Left lung (tissue), 10 donors: ENCODE measurements around the gene CTTNBP2NL. TPM values are rescaled to one million over a fixed set of nuclear protein-coding genes. Genes with fewer than 3 reads are reported as not detected.
A peak's percentile ranks its signal among the peaks of the same experiment; 100 is the strongest.

Experiments used
- ATAC-seq: fragments of 200-7000 bp; cut with Tn5 transposase; one replicate; pipeline ENCODE4 v1.9.1; 2020; ENCODE audit warnings: moderate library complexity
- DNase-seq, 4 donors: peaks; one replicate each; pipeline ENCODE4 v3.0.0-alpha.2; 2013 to 2020
- H3K27ac ChIP-seq, 2 donors: fragments of 200-600 bp; sonication (generic) in 1 of 2; one replicate each; pipeline versions ENCODE4 v1.5.0 to v1.8.0; 2020 to 2021
- H3K27me3 ChIP-seq, 2 donors: fragments of 200-600 bp; sonication (generic) in 1 of 2; one replicate each; pipeline versions ENCODE4 v1.5.0 to v1.8.0; 2020 to 2021
- H3K36me3 ChIP-seq, 2 donors: fragments of 200-600 bp; sonication (generic) in 1 of 2; one replicate each; pipeline versions ENCODE4 v1.5.0 to v1.8.0; 2020 to 2021
- H3K4me1 ChIP-seq, 2 donors: fragments of 200-600 bp; one replicate each; pipeline ENCODE4 v1.8.0; 2021
- H3K4me3 ChIP-seq, 2 donors: fragments of 200-600 bp; sonication (generic) in 1 of 2; one replicate each; pipeline versions ENCODE4 v1.5.0 to v1.8.0; 2020 to 2021; ENCODE audit warnings: mild to moderate bottlenecking in 1 of 2
- H3K9me3 ChIP-seq, 2 donors: fragments of 200-600 bp; sonication (generic) in 1 of 2; one replicate each; pipeline versions ENCODE4 v1.5.0 to v1.8.0; 2020 to 2021
- intact Hi-C, 2 donors: fragments of 100-400 bp; cut with DNase I; formaldehyde crosslinking; loops; one replicate each; pipeline versions ENCODE4 v1.11.2 to v1.14.2; 2022
- polyA plus RNA-seq, 6 donors: library from polyadenylated mRNA; unstranded; fragments of 120-200 nt; gene quantifications; one replicate each; pipeline ENCODE4 v1.2.1, GENCODE V29; 2013; ENCODE audit not compliant: insufficient read length in 6 of 6
- total RNA-seq, 2 donors: library from RNA; stranded (reverse); fragmentation: NEBNext Ultra II Directional; extraction: Animal tissue kit (Norgen Biotek cat#: 25700); gene quantifications; one replicate each; pipeline ENCODE4 v1.2.1, GENCODE V29; 2021
- TF ChIP-seq, protein P1 (sequence below), 2 donors: fragments of 200-600 bp; sonication (generic) in 1 of 2; IDR thresholded peaks; one replicate each; pipeline versions ENCODE4 v1.5.0 to v1.8.0; 2021; ENCODE audit warnings: antibody characterized with exemption in 2 of 2
- donor health status: DM: no; HTN: yes; CAD: no.
- donor health status: DM: no; HTN: no; CAD: no.

CTTNBP2NL gene
- total and polyA plus RNA-seq, 8 donors, result 34.6 to 49.2 (median 39.4) TPM

DNA sequence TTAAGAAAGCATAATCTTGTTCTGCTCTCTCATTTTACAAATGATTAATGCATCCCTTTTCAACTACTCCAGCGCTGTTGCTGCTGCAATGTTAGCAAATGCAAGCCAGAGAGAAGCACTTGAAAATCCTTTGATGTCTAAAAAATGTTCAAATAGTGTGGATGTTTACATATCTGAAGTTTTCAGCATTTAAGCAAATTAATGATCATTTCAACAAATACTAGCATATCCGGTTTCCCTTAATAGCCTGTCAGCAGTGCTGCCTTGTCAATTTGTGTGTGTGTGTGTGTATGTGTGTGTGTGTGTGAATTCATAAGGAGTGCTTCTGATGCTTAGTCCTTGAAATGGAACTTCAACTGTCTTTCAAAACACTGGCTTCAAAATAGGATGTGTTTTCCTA lies 64.6 kb downstream of the CTTNBP2NL start:
- Histone ChIP-seq H3K4me1 (peaks cover 13 to 32% of the 10 kb centered on the region in 2 donors), H3K36me3 (peaks cover 0 to 21% of the 10 kb centered on the region in 2 donors), H3K27ac (peak overlapping the region; percentile 63 to 68), H3K9me3 (no peaks in the 10 kb centered on the region), H3K4me3 (no peak overlapping the region), H3K27me3 (no peaks in the 10 kb centered on the region)
- TF ChIP-seq, protein P1, sequence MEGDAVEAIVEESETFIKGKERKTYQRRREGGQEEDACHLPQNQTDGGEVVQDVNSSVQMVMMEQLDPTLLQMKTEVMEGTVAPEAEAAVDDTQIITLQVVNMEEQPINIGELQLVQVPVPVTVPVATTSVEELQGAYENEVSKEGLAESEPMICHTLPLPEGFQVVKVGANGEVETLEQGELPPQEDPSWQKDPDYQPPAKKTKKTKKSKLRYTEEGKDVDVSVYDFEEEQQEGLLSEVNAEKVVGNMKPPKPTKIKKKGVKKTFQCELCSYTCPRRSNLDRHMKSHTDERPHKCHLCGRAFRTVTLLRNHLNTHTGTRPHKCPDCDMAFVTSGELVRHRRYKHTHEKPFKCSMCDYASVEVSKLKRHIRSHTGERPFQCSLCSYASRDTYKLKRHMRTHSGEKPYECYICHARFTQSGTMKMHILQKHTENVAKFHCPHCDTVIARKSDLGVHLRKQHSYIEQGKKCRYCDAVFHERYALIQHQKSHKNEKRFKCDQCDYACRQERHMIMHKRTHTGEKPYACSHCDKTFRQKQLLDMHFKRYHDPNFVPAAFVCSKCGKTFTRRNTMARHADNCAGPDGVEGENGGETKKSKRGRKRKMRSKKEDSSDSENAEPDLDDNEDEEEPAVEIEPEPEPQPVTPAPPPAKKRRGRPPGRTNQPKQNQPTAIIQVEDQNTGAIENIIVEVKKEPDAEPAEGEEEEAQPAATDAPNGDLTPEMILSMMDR (IDR thresholded peaks at IDR 0.05), result no peak
- intact Hi-C loops, result loop anchor here (5.0 to 10.0 kb wide), 2 partner anchors 63 to 66 kb away; partner anchors contain the start of gene CTTNBP2NL (in 2 of the 2)
- DNase-seq, result peak in 1 of 4 donors; percentile 52
- ATAC-seq, result peak; percentile 26

DNA sequence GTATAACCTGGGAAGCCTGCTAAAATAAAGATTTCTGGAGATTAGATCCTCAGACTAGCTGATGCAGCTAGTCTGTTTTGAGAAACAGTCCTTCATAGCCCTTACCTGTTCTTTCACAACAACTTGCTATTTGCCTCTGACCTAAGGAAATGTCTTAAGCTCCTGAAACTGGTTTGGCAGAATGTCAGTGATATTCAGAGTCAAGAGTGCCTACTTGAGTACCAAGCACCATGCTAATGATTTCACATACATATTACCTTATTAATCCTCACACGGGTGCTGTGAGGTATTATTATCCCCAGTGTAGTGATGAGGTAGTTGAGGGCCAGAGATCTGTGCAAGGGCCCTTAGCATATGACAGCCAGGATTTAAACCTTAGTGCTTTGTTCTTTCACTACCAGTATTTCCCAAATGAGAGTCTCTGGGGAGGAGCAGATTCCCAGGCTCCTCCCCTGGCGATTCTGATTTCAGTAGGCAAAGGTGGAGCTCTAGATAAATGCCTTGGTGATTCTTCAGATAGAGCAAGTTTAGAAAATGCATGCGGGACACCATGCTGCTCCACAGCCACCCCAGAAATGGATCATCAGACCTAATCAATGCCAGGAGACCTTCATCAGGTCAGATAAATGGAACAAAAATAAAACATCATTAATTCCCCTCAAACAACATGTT lies 65.3 kb downstream of the CTTNBP2NL start:
- peaks cover 0 to 14% of the 10 kb centered on the region in 2 donors for H3K36me3 ChIP-seq
- H3K27me3 ChIP-seq, result no peaks in the 10 kb centered on the region
- peak; percentile 57 for ATAC-seq
- H3K4me1 ChIP-seq, result peaks cover 17 to 40% of the 10 kb centered on the region in 2 donors
- DNase-seq, result peak in 1 of 4 donors; percentile 80
- intact Hi-C loops, result loop anchor here (5.0 to 10.0 kb wide), 2 partner anchors 64 to 67 kb away; partner anchors contain the start of gene CTTNBP2NL (in 2 of the 2)
- no peaks in the 10 kb centered on the region for H3K9me3 ChIP-seq
- H3K27ac ChIP-seq, result peak overlapping the region; percentile 68 to 82
- TF ChIP-seq, protein P1 (IDR thresholded peaks at IDR 0.05), result no peak
- H3K4me3 ChIP-seq, result no peak overlapping the region

DNA sequence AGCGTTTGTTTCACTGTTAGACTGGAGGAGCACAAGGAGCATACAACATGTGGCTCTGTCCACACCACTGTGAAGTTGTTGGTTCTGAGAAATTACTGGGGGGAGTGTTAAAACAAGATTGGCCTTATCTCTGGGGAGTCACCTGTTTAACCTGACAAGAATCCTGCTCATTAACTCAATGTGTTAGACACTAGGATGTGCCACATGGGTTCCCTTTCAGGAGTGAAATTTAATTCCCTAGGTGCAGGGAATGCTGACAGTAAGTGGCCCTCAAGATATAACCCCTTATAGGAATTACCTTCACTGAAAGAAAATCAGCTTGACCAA lies 66.9 kb downstream of the CTTNBP2NL start:
- Histone ChIP-seq H3K27ac (peak overlapping the region in 1 of 2 donors; percentile 82), H3K36me3 (peaks cover 0 to 3% of the 10 kb centered on the region in 2 donors), H3K4me3 (no peak overlapping the region), H3K27me3 (no peaks in the 10 kb centered on the region), H3K4me1 (peaks cover 24 to 48% of the 10 kb centered on the region in 2 donors), H3K9me3 (no peaks in the 10 kb centered on the region)
- TF ChIP-seq, protein P1 (IDR thresholded peaks at IDR 0.05), result no peak
- DNase-seq (no peak), ATAC-seq (no peak)
- intact Hi-C loops, result loop anchor here (5.0 to 10.0 kb wide), 2 partner anchors 66 to 68 kb away; partner anchors contain the start of gene CTTNBP2NL (in 2 of the 2)

DNA sequence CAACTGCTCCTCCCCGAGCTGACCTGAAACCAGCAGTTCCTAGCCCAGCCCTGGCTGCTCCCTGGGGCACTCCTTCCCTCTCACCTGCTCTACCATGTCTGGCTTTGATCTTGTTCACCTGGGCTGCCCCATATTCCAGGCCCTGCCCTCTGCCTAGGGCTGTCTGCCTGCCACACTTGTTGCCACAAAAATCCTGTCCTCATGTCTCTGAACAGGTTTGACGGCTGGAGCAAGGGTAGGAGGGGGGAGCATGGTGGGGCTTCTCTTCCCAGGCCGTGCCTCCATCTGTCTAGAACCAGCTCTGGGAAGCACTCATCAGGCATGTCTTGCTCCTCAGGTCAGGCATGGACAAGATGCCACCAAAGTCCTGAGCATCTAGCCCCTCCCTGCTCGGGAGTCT lies 68.5 kb downstream of the CTTNBP2NL start:
- Histone ChIP-seq H3K4me1 (peaks cover 21 to 36% of the 10 kb centered on the region in 2 donors), H3K36me3 (no peaks in the 10 kb centered on the region), H3K9me3 (no peaks in the 10 kb centered on the region), H3K27ac (peak overlapping the region in 1 of 2 donors; percentile 28), H3K4me3 (no peak overlapping the region), H3K27me3 (no peaks in the 10 kb centered on the region)
- DNase-seq (peak in 2 of 4 donors; percentile 45 to 53), ATAC-seq (peak; percentile 10)
- TF ChIP-seq, protein P1 (IDR thresholded peaks at IDR 0.05), result no peak
- intact Hi-C loops, result loop anchor here (5.0 to 10.0 kb wide), 2 partner anchors 67 to 70 kb away; partner anchors contain the start of gene CTTNBP2NL (in 2 of the 2)

DNA sequence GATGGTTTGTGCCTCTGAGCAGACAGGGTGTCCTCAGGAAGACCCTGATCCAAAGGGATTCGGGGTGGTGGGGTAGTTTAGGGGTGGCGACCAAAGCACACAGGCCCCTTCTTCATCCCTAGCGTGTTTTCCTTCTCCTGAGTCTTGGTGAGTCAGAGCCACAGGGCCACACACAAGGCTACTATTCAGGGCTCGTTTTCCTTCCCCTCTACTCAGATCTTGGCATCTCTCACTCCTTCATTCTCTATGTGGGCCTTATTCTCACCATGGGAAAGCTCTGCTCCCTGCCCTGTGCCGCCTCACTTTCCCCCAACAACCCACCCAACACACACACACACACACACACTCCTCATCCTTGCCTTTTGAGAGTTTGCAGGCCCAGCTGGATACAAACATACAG lies 69.1 kb downstream of the CTTNBP2NL start:
- peak overlapping the region in 1 of 2 donors; percentile 74 for H3K27ac ChIP-seq
- TF ChIP-seq, protein P1 (IDR thresholded peaks at IDR 0.05), result no peak
- peaks cover 16 to 31% of the 10 kb centered on the region in 2 donors for H3K4me1 ChIP-seq
- H3K9me3 ChIP-seq, result no peaks in the 10 kb centered on the region
- no peak for ATAC-seq
- intact Hi-C loops, result loop anchor here in 1 of 2 donors (10.0 kb wide), 1 partner anchor 70 kb away; the partner anchor contains the start of gene CTTNBP2NL
- no peak for DNase-seq
- no peaks in the 10 kb centered on the region for H3K36me3 ChIP-seq
- H3K4me3 ChIP-seq, result no peak overlapping the region
- H3K27me3 ChIP-seq, result no peaks in the 10 kb centered on the region
